Astrocyte of the cerebellum (primary cell): ENCODE data around the gene MYRF.

Source experiments
- DNase-seq: peaks from one replicate; pipeline ENCODE4 v3.0.0-alpha.2; 2011; ENCODE audit warnings: low read depth
- H3K4me3 ChIP-seq: 2 replicates; pipeline ENCODE4 v1.5.1; 2011; ENCODE audit warnings: mild to moderate bottlenecking, low read depth, low read length, moderate library complexity
- in situ Hi-C: cut with HindIII; loops from 2 replicates; pipeline ENCODE4 v1.10.0; 2017; ENCODE audit warnings: low sequenced_read_pairs
- TF ChIP-seq, protein P1 (sequence below): IDR thresholded peaks from 2 replicates; pipeline ENCODE4 v1.5.1; 2012; ENCODE audit warnings: low read length, low read depth, moderate library complexity, mild to moderate bottlenecking; ENCODE audit errors: missing control alignments

The MYRF gene

GRCh38 chr11:61754534-61755482, 2.4 kb downstream of the MYRF start:
- H3K4me3 ChIP-seq = no peak overlapping the region
- DNase-seq = no peak
- in situ Hi-C loops = no loop called here
- TF ChIP-seq, protein P1, sequence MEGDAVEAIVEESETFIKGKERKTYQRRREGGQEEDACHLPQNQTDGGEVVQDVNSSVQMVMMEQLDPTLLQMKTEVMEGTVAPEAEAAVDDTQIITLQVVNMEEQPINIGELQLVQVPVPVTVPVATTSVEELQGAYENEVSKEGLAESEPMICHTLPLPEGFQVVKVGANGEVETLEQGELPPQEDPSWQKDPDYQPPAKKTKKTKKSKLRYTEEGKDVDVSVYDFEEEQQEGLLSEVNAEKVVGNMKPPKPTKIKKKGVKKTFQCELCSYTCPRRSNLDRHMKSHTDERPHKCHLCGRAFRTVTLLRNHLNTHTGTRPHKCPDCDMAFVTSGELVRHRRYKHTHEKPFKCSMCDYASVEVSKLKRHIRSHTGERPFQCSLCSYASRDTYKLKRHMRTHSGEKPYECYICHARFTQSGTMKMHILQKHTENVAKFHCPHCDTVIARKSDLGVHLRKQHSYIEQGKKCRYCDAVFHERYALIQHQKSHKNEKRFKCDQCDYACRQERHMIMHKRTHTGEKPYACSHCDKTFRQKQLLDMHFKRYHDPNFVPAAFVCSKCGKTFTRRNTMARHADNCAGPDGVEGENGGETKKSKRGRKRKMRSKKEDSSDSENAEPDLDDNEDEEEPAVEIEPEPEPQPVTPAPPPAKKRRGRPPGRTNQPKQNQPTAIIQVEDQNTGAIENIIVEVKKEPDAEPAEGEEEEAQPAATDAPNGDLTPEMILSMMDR = no peak

DNA sequence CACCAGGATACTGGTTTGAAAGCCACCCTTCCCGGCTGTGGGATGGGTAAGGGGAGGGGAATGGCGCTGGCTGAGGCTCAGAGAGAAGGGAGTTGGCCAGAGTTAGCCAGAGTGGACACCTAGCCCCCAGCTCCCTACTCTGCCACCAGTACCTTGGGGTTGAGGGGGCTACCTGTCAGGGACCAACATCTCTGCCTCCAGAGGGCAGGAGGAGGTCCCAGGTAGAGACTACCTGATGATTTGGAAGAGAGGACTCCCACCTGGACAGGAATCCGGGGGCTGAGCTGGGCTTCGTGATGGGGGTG, 3.7 kb downstream of the MYRF start:
- DNase-seq = no peak
- TF ChIP-seq, protein P1 = no peak
- in situ Hi-C loops = no loop called here

GRCh38 chr11:61756452-61757212, 4.2 kb downstream of the MYRF start:
- TF ChIP-seq, protein P1 = no peak
- in situ Hi-C loops = no loop called here
- no peak overlapping the region for H3K4me3 ChIP-seq
- no peak for DNase-seq

More for the DNA sequence above, 3.7 kb downstream of the MYRF start:
- no peak overlapping the region for H3K4me3 ChIP-seq

DNA sequence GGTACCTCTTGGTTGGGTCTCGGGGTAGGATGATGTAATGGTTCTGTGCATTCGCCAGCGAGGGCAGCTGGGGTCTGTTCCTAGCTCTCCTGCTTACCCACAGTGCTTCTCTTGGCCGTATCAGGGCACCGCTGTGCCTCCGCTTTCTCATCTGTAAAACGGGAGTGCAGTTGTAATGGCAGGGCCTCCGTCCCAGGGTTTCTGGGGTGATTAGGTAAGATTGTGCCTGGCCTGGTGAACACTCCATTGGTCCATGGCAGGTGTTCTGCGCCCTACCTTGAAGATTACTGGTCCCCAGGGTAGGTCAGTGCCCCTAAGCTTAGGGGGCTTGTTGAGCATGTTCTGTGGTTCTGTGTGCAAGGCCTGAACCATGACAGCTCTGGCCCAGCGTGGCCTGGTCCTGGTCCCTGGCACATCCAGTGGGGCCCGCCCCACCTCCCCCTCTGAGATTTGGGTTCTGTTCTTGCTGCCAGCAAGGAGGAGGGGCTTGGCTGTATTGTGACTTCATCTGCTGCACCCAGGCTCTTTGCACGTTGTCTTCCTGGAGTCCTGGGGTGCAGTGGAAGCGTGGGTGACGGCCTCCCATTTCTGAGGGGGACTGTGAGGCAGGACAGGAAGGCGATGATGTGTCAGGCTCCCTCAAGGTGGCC, 4.9 kb downstream of the MYRF start:
- no peak for DNase-seq
- TF ChIP-seq, protein P1 = no peak
- no peak overlapping the region for H3K4me3 ChIP-seq
- in situ Hi-C loops = no loop called here

GRCh38 chr11:61760946-61761345, 8.5 kb downstream of the MYRF start:
- in situ Hi-C loops = no loop called here
- TF ChIP-seq, protein P1 = no peak
- DNase-seq = no peak
- H3K4me3 ChIP-seq = no peak overlapping the region

DNA sequence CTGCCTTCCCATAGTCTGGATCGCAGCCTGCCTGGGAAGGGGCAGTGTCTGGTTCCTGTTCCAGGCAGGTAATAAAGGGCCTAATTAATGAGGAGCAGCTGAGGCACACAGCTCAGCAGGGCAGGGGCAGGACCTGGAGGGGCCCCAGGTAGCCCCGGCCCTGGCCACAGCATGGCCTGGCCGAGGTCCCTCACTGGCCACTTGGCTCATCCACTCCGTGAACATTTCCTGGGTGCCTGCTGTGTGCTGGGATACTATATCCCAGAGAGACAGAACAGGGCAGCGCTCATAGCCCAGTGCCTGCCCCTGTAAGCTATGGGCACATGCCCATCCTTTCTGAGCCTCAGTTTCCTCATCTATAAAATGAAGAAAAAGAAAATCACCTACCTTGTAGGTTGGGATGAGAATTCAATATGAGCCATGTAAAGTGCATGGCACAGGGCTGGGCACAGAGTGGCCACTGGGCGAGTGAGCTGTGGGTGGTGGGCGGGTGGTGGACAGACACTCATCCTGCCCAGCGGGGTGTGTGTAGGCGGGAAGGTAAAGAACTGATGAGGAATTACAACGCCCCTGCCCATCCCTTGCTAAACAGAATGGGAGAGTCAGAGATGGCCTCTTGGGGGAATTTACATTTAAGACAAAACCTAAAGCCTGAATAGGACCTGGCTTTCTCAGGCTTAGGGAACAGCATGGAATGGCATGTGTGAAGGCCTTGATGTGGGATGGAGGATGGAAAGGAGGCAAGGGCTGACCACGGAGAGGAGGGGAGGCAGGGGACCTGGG, 9.2 kb downstream of the MYRF start:
- DNase-seq = no peak
- H3K4me3 ChIP-seq = no peak overlapping the region
- in situ Hi-C loops = no loop called here
- TF ChIP-seq, protein P1 = no peak
